ENCODE measurements around the gene SNRK.
"Not testable (repeated sequence)": the region's sequence is repeated elsewhere in the genome, so short reads cannot be mapped to it uniquely, and the experiment has no call there.

The SNRK gene

GRCh38 chr3:43348852-43349574 is 62.7 kb downstream of the SNRK start:
- no peak for DNase-seq

GRCh38 chr3:43349716-43350115 is 63.4 kb downstream of the SNRK start:
- DNase-seq: no peak

DNA sequence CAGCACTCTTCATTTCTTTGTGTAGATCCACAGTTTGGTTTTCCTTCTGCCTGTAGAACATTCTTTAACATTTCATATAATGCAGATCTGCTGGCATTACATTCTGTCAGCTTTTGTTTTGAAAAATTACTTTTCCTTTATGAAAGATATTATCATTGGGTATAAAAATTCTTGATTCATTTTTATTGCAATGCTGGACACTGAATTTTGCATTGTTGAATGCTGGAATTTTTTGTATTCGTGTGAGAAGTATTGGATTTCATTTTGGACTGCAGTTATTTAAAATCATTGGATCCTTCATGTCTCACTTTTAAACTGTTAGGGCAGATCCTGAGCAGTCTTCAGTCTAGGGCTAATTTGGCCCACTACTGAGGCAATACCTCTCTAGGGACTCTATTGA is 67.1 kb downstream of the SNRK start:
- DNase-seq: no peak

DNA sequence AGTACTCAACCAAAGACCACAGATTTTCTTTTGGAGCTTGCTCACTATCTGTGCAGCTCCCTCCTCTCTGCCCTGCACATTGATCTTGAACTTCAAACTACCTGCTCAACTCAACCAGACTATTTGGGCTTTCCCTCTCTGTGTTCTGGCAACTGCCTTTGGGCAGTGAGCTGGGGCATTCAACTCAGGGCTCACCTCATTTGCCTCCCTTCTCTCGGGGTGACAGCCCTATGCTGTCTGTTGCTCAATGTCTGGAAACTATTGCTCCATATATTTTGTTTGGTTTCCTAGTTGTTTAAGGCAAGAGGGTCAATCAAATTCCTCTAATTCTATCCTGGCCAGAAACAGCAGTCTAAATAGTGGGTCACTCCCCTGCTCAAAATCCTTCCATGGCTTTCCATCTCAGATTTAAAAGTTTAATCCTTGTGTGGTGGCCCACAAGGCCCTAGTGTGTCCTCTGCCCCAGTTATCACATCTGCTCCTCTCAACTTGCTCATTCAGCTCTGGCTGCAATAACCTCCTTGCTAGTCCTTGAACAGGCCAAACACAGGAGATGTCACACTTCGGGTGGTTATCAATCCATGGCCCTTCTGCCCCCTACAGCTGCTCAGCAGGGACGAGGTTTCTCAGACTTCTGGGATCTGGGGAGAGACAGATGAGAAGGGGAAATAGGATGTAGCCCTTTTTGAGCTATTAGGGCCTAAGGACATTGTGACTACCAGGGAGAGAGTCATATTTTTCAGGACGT is 67.8 kb downstream of the SNRK start:
- no peak for DNase-seq

DNA sequence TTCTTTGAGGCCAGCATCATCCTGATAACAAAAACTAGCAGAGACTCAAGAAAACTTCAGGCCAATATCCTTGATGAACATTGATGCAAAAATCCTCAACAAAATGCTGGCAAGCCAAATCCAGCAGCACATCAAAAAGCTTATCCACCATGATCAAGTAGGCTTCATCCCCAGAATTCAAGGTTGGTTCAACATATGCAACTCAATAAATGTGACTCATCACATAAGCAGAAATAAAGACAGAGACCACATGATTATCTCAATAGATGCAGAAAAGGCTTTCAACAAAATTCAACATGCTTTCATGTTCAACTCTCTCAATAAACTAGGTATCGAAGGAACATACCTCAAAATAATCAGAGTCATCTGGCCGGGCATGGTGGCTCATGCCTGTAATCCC is 69.7 kb downstream of the SNRK start:
- DNase-seq: not testable (repeated sequence)

- DNase-seq: no peak
Observed at GRCh38 chr3:43361077-43361476, 74.7 kb downstream of the SNRK start.

DNA sequence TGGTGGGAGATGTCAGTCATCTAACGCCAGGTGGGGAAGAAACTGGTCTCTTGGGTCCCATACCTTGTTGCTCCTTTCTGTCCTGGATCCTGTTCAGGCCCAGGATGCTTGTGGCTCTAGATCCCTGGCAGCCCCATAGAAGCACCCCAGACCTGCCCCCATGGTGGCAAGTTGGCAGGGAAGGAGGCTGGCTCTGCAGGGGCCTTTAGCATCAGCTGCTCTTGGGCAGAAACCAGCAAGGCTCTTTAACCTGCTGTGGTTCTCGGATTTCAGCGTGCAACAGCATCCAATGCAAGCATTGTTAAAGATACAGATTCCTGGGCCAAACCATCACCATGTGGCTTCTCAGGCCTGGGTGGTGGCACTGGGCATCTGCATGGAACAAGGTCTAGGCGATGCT is 75.8 kb downstream of the SNRK start:
- DNase-seq: no peak

DNA sequence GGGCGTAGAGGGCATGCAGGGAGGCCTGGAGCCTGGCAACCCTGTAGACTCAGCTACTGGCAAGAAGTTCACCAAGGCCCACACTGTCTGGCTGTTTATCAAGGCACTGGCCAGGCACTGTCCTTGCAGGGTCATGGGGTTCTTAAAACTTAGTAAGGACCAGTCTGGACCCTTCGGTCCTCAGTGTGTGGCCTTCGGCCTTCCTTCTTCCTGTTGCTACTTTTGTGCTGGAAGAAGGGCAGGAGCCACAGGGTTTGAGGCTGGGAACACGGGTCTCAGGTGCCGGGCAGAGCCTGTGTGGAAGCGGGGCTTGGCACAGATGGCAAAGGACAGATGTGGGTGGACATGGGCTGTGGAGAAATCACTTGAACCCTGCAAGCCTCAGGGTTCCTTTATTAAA is 76.6 kb downstream of the SNRK start:
- DNase-seq: no peak

GRCh38 chr3:43363621-43364266 is 77.4 kb downstream of the SNRK start:
- no peak for DNase-seq

DNA sequence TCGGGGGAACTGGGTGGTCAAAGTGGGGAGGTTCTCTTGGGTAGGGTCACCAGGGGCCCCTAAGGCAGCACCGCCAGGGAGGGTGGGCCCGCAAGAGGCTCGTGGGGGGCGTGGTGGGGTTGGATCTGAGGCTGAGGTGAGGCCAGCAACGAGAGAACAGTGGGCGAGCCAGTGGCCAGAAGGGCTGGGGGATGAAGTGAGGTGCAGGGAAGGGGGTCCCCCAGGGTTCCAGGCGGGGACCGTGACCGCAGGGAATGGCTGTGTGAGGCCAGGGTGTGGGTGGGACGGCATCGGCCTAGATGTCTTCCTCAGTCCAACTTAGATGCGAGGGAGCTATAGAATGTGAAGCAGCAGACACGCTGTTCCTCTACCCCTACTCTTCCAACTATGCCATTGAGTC is 78.2 kb downstream of the SNRK start:
- no peak for DNase-seq

DNA sequence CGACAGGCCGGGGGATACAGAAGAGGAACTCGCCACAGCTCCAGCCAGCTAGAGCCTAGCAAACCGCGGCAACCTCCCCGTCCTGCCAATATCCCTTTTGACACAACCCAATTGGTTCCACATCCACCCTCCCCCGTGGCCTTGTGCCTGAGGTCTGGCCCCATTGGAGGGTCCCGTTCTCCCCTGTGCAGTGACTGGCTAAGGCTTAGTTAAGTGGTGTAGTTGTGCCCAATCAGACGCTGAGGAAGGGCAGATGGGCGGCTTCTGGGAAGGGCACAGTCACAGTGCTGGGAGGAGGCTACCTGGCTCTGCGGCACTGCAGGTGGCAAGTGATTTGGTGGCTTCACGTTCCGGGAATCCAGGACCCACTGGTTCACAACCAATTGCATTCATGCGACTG is 78.6 kb downstream of the SNRK start:
- DNase-seq: no peak

DNA sequence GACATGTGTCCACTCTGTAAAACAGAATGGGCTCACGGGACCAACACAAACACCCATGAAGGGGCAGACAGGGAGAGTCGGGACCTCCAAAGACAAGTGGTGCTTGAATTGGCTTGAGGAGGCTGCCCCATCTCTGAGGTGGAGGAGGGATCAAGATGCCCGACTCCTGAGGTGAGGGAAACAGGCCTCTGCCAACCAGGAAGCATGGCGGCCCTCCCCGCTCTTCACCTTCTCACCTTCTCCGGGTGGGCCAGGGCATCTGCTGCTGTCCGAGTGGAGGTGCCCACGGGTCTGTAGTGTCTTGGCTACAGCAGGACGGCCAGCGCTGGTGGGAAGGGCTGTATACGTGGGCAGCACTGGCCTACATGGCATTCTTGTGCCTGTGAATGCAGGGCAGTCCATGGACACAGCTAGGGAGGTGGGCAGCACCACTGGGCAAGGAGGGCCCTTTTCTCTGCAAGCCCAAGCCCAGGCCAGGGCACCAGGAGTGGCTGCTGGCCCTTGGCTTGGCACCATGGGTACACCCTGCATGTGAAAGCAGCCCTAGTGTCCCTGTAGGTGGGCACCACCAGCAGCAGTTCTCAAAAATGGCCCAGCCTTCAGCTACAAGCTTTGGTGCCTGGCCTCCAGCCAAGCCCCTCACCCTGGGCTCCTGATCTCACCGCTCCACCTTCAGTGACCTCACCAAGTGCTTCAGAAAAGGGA is 79.4 kb downstream of the SNRK start:
- no peak for DNase-seq

- no peak for DNase-seq
Observed at GRCh38 chr3:43366481-43366880, 80.1 kb downstream of the SNRK start.

- DNase-seq: no peak
Observed at GRCh38 chr3:43366885-43367284, 80.5 kb downstream of the SNRK start.

DNA sequence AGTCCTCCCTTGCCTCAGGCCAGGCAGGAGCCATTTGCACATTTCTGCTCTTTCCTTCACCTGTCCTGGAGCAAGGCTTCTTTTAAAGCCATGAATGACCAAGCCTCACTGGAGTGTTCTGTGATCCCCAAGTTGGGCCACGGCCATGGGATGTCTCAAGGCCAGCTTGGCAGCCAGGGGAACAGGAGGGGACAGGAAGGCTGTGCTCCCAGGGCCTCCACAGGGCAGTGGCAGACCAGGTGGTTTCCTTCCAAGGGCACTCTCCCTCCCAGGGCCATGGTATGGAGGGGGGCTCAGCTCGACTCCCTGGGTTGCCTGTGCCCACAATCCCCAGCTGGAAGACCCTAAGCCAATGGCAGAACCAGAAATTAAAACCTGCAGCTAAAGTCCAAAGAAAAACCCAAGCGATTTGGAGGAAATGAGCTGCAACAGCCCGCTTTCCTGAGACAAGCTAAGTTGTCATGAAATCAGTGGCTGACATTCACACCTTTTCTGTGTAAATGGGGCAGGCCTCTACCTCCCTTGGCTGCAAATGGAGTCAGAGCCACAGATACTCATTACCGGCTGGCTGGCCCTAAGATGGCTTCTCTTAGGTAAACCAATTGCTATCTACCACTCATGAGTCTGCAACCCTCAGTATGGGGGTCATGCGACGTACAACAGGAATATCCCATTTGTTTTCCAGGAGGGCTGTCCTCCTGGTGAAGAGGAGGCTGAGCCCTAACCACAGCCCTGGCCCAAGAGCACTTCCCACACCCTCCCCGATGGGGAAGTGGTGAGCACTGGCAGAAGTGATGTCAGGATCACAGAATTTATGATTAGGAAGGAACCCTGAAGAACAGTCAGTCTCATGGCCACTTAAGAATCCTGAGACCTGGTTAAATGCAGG is 83.3 kb downstream of the SNRK start:
- no peak for DNase-seq

GRCh38 chr3:43370293-43370980 is 84.1 kb downstream of the SNRK start:
- DNase-seq: no peak

DNA sequence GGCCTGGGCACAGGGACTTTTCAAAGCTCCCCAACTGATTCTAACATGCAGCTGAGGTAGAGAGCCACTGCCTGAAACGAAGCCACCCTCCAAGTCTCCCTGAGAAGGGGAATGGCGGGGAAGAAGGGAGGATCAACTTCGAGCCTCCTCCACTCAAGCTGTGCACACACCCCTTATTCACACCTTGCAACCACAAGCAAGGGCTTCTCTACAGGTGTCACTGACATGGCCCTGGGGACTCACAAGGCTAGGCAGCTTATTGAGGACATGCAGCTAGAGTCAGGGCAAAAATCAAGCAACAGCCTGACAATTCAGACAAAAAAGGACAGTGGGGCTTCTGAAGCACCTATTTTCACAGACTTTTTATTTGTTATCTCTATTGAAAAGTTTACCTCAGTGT is 85.2 kb downstream of the SNRK start:
- no peak for DNase-seq

DNA sequence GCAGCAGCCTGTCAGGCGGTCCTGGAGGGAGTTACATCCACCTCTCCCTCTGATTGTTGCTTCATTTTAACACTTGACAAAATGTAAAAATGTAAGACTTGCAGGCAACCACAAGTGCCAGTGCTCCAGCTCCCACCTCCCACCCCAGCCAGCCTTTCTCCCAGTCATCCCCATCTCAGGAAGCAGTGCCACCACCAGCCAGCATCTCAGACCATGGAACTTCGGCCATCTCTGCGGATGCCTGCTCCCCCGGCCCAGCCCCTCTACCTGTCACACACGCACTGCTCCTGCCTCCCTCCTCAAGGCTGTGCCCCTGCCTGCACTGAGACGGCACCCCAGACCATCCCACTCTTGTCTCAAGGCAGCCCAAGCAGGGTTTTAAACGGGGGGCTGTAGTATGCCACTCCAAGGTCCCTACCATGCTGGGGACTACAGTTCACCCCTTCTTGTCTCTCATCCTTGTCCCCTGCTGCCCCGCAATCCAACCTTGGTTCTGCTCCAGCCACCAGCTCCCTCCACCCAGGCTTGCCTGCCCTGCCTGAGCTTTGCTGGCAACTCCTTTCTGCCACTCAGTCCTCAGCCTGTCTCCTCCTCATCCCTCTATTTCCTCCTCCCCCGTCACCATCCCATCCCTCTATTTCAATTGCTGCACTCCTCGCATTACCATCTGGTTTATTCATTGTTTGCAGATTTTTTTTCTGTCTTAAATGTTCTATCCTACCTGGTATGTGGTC is 85.8 kb downstream of the SNRK start:
- DNase-seq: no peak

DNA sequence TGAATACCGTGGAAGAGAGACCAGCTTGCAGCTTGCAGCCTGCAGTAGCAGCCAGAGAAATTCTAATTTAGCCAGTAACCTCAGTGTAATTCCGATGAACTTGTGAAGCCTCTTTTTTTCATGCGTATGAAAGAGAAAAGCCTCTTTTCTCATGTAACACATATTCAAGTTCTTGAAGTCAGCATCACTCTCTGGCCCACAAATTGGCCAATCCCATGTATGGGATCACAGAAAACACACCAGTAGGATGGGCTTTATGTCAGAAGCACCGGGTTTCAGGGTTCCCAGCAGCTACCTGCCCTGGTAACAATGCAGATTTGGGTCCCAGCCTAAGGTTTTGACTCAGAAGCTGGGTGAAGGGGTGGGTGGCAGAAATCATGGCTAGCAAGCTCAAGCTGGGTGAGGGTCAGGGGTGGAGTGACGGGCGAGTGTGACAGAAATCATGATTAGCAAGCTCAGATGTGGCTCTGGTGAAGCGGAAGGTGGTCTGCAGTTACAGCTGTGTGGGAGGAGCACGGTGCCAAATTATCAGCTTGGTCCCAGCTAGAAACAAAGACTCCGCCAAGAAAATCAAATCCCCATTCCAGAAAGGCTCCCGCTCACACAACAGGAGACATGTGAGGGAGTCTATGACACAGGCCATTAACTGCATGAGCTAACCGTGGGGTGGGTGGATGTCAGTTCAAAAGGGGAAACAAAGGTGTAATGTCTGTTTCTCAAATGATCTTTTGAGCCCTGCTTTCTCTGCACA is 86.6 kb downstream of the SNRK start:
- DNase-seq: no peak

DNA sequence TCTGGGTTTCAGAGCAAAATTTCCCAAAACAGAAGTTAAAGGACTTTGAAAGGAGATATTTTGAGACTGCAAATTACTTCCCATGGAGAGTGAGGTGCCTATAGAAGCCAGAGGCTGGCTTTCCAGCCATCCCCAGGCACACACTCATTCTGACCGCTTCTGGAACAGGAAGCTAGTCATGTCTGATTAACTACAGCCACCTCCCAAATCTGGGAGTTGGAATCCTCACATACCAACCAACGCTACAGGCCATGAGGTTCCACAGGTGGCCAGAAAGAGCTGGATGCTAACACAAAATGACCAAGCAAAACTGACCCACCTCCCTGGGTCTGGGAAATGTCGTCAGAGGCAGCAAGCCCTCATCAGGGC is 87.2 kb downstream of the SNRK start:
- no peak for DNase-seq
